ENCODE results near the gene CLASP1. TPM values are rescaled to one million over a fixed set of nuclear protein-coding genes. Genes with fewer than 3 reads are reported as not detected.

Gene CLASP1
- total RNA-seq, 1 donor from 2014 or later, result 110 TPM

DNA sequence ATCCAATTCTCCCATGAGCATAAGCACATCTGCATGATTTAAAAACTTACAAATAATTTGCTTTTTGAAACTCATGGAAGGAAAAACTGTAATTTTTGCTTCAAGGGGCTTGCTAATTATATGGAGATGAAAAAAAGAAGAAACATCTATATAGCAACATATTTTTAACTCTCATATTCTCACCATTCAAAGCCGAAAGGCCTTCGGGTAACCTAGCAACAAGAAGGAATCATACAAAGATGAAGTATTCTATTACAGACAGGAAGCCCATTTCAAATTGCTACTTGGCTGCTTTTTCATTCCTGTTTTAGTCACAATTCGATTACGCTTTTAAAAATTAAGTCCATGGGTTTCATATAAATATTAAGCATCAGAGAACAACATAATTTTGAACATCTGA, 157.7 kb downstream of the CLASP1 start:
- Mint-ChIP-seq H3K36me3 (peaks cover 8% of the 10 kb centered on the region), H3K27ac (no peak overlapping the region), H3K27me3 (ENCODE audit: insufficient read depth, low read depth) (peaks cover 2% of the 10 kb centered on the region), H3K4me3 (no peak overlapping the region), H3K9me3 (no peaks in the 10 kb centered on the region), H3K4me1 (peaks cover 18% of the 10 kb centered on the region)
- Histone ChIP-seq H3K4me1 (peaks cover 26% of the 10 kb centered on the region), H3K9ac (no peak overlapping the region), H3K27ac (no peak overlapping the region), H3K4me3 (no peak overlapping the region), H3K27me3 (no peaks in the 10 kb centered on the region), H3K9me3 (ENCODE audit: low read depth) (no peaks in the 10 kb centered on the region), H2AFZ (replicated peaks) (no peak overlapping the region), H3F3A (ENCODE audit: low read depth) (peaks cover 6% of the 10 kb centered on the region), H4K20me1 (ENCODE audit: low read depth) (peaks cover 18% of the 10 kb centered on the region), H3K79me2 (ENCODE audit: low read depth) (peaks cover 57% of the 10 kb centered on the region), H3K4me2 (no peak overlapping the region), H3K36me3 (no peaks in the 10 kb centered on the region)
- DNase-seq (ENCODE audit: low spot score), result no peak
- no peak for TF ChIP-seq CTCF (IDR thresholded peaks at IDR 0.05)
- TF ChIP-seq EZH2phosphoT487 (IDR thresholded peaks at IDR 0.05), result no peak
- no peak for TF ChIP-seq EZH2 (IDR thresholded peaks at IDR 0.05)

DNA sequence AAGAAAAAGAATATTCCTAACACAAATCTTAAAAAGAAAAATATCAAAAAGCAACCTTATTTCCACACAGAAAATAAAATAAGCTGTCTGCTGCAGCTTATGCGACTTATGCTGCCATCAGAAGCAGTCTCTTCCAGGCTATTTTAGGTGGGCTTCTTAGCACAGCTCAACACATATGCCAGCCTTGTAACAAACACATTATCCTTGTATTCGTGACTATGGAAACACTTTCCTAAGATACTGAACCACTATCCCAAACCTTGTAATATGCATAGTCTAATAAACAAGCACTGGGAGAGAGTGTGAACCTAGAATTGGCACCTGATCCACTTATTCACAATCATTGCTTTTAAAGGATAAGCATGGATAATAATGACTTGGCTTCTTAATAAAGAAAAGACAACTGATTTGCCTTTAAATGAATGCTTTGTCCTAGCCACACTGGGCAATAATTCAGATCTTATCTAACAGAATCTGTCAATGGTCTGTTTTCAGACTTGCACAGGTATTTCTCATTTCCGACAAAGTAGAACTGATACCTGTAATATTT, 158.6 kb downstream of the CLASP1 start:
- no peak overlapping the region for H3K4me3 ChIP-seq
- H3K4me2 ChIP-seq, result peak overlapping the region; percentile 63

DNA sequence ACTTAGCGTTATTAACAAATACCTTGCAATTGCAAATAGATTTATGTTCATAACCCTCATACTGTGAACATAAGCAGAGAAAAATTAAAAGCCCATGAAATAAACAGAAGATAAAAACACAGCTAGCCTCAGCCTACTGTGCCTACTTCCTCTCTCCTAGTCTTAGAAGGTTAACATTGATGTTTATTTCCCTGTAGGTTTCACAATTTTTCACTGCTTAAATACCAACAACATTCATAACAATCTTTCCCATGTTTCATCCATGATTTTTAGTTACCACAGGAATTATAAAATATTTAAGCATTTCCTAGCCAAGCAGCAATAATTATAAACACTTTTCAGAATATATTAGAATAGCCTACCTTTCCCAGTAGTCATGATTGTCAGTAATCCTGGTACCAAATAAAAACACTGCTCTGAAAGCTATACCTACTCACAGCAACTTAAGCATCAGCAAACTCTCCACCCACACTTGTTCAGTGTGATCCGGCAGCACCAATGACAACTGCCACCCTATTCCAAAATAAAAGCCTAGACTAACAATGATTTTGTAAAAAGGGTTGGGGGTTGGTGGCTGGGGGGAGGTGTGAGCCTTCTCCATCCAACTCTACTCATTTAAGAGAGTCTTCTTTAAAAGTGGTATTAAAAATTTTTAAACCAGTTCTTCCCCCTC, 159.2 kb downstream of the CLASP1 start:
- Histone ChIP-seq H3K27me3 (no peaks in the 10 kb centered on the region), H3K27ac (no peak overlapping the region), H3K9me3 (ENCODE audit: low read depth) (no peaks in the 10 kb centered on the region), H4K20me1 (ENCODE audit: low read depth) (peaks cover 28% of the 10 kb centered on the region), H3K4me2 (peak overlapping the region; percentile 63), H3F3A (ENCODE audit: low read depth) (peaks cover 3% of the 10 kb centered on the region), H3K9ac (no peak overlapping the region), H2AFZ (replicated peaks) (no peak overlapping the region), H3K4me1 (peaks cover 35% of the 10 kb centered on the region), H3K4me3 (peak overlapping the region; percentile 0), H3K79me2 (ENCODE audit: low read depth) (peaks cover 63% of the 10 kb centered on the region), H3K36me3 (no peaks in the 10 kb centered on the region)
- no peak for DNase-seq (ENCODE audit: low spot score)
- no peak overlapping the region for H3K27ac Mint-ChIP-seq
- no peaks in the 10 kb centered on the region for H3K9me3 Mint-ChIP-seq
- peaks cover 8% of the 10 kb centered on the region for H3K36me3 Mint-ChIP-seq
- H3K27me3 Mint-ChIP-seq (ENCODE audit: insufficient read depth, low read depth), result no peaks in the 10 kb centered on the region
- no peak for TF ChIP-seq CTCF (IDR thresholded peaks at IDR 0.05)
- no peak for TF ChIP-seq EZH2phosphoT487 (IDR thresholded peaks at IDR 0.05)
- TF ChIP-seq EZH2 (IDR thresholded peaks at IDR 0.05), result no peak
- peaks cover 18% of the 10 kb centered on the region for H3K4me1 Mint-ChIP-seq
- no peak overlapping the region for H3K4me3 Mint-ChIP-seq

More for the DNA sequence above, 158.6 kb downstream of the CLASP1 start:
- peaks cover 18% of the 10 kb centered on the region for H3K4me1 Mint-ChIP-seq
- H3K79me2 ChIP-seq (ENCODE audit: low read depth), result peaks cover 61% of the 10 kb centered on the region
- no peak for TF ChIP-seq EZH2 (IDR thresholded peaks at IDR 0.05)
- no peak for TF ChIP-seq EZH2phosphoT487 (IDR thresholded peaks at IDR 0.05)
- no peak for TF ChIP-seq CTCF (IDR thresholded peaks at IDR 0.05)
- H3K27ac ChIP-seq, result no peak overlapping the region
- H3K36me3 ChIP-seq, result no peaks in the 10 kb centered on the region
- H3K9me3 Mint-ChIP-seq, result no peaks in the 10 kb centered on the region
- H3K36me3 Mint-ChIP-seq, result peaks cover 8% of the 10 kb centered on the region
- H2AFZ ChIP-seq (replicated peaks), result no peak overlapping the region
- no peak overlapping the region for H3K27ac Mint-ChIP-seq
- no peak overlapping the region for H3K9ac ChIP-seq
- no peaks in the 10 kb centered on the region for H3K27me3 ChIP-seq
- H3K4me1 ChIP-seq, result peaks cover 29% of the 10 kb centered on the region
- peaks cover 22% of the 10 kb centered on the region for H4K20me1 ChIP-seq (ENCODE audit: low read depth)
- no peak for DNase-seq (ENCODE audit: low spot score)
- H3F3A ChIP-seq (ENCODE audit: low read depth), result peaks cover 3% of the 10 kb centered on the region
- no peaks in the 10 kb centered on the region for H3K9me3 ChIP-seq (ENCODE audit: low read depth)
- no peak overlapping the region for H3K4me3 Mint-ChIP-seq
- H3K27me3 Mint-ChIP-seq (ENCODE audit: insufficient read depth, low read depth), result no peaks in the 10 kb centered on the region
